ENCODE measurements around the gene ARMH3. TPM values are rescaled to one million over a fixed set of nuclear protein-coding genes. Genes with fewer than 3 reads are reported as not detected.

The ARMH3 gene
- total and polyA plus RNA-seq, 2 donors: 8.7 to 18.2 TPM

GRCh38 chr10:101923256-101923655 lies 132.7 kb downstream of the ARMH3 start:
- no peak overlapping the region for H3K27ac ChIP-seq (ENCODE audit: low read depth in 1 of 2, low read length in 1 of 2)
- H3K9me3 ChIP-seq (ENCODE audit: control insufficient read depth in 2 of 2, insufficient read depth in 1 of 2, low read length in 1 of 2): no peaks in the 10 kb centered on the region
- peaks cover 1 to 8% of the 10 kb centered on the region in 2 donors for H3K36me3 ChIP-seq (ENCODE audit: control insufficient read depth in 2 of 2, insufficient read depth in 2 of 2, low read length in 1 of 2)
- no peak overlapping the region for H3K4me3 ChIP-seq (ENCODE audit: low read length in 2 of 2)
- DNase-seq (ENCODE audit: low read depth in 6 of 9, low spot score in 9 of 9): no peak
- no peaks in the 10 kb centered on the region for H3K4me1 ChIP-seq (ENCODE audit: control insufficient read depth in 2 of 2, insufficient read depth in 2 of 2, low read length in 2 of 2)
- no peaks in the 10 kb centered on the region for H3K27me3 ChIP-seq (ENCODE audit: control insufficient read depth in 2 of 2, insufficient read depth in 1 of 2, low read length in 1 of 2)

- DNase-seq (ENCODE audit: low read depth in 6 of 9, low spot score in 9 of 9): no peak
- Histone ChIP-seq H3K4me1 (ENCODE audit: control insufficient read depth in 2 of 2, insufficient read depth in 2 of 2, low read length in 2 of 2) (no peaks in the 10 kb centered on the region), H3K36me3 (ENCODE audit: control insufficient read depth in 2 of 2, insufficient read depth in 2 of 2, low read length in 1 of 2) (peaks cover 0 to 8% of the 10 kb centered on the region in 2 donors), H3K27me3 (ENCODE audit: control insufficient read depth in 2 of 2, insufficient read depth in 1 of 2, low read length in 1 of 2) (no peaks in the 10 kb centered on the region), H3K27ac (ENCODE audit: low read depth in 1 of 2, low read length in 1 of 2) (no peak overlapping the region), H3K4me3 (ENCODE audit: low read length in 2 of 2) (no peak overlapping the region), H3K9me3 (ENCODE audit: control insufficient read depth in 2 of 2, insufficient read depth in 1 of 2, low read length in 1 of 2) (no peaks in the 10 kb centered on the region)
- WGBS: 94% methylated on average over 2 of the region's 2 CpGs
These were observed 133.1 kb downstream of the ARMH3 start for GRCh38 chr10:101922846-101923245.

DNA sequence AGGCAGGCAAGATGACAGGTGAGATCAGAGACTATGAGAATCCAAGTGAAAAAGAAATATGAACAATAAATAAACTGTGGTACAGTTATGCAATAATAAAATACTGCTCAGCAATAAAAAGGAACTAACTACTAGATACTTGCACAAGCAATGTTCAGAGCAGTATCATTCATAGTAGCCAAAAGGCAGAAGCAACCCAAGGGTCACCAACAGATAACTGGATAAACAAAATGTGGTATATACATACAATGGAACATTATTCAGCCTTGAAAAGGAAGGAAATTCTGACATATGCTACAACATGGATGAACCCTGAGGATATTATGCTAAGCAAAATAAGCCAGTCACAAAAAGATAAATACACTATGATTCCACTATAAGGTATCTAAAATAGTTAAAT lies 135.4 kb downstream of the ARMH3 start:
- no peaks in the 10 kb centered on the region for H3K27me3 ChIP-seq (ENCODE audit: control insufficient read depth in 2 of 2, insufficient read depth in 1 of 2, low read length in 1 of 2)
- no peak overlapping the region for H3K4me3 ChIP-seq (ENCODE audit: low read length in 2 of 2)
- H3K9me3 ChIP-seq (ENCODE audit: control insufficient read depth in 2 of 2, insufficient read depth in 1 of 2, low read length in 1 of 2): no peaks in the 10 kb centered on the region
- no peak for DNase-seq (ENCODE audit: low read depth in 6 of 9, low spot score in 9 of 9)
- no peaks in the 10 kb centered on the region for H3K4me1 ChIP-seq (ENCODE audit: control insufficient read depth in 2 of 2, insufficient read depth in 2 of 2, low read length in 2 of 2)
- peaks cover 0 to 6% of the 10 kb centered on the region in 2 donors for H3K36me3 ChIP-seq (ENCODE audit: control insufficient read depth in 2 of 2, insufficient read depth in 2 of 2, low read length in 1 of 2)
- H3K27ac ChIP-seq (ENCODE audit: low read depth in 1 of 2, low read length in 1 of 2): no peak overlapping the region

DNA sequence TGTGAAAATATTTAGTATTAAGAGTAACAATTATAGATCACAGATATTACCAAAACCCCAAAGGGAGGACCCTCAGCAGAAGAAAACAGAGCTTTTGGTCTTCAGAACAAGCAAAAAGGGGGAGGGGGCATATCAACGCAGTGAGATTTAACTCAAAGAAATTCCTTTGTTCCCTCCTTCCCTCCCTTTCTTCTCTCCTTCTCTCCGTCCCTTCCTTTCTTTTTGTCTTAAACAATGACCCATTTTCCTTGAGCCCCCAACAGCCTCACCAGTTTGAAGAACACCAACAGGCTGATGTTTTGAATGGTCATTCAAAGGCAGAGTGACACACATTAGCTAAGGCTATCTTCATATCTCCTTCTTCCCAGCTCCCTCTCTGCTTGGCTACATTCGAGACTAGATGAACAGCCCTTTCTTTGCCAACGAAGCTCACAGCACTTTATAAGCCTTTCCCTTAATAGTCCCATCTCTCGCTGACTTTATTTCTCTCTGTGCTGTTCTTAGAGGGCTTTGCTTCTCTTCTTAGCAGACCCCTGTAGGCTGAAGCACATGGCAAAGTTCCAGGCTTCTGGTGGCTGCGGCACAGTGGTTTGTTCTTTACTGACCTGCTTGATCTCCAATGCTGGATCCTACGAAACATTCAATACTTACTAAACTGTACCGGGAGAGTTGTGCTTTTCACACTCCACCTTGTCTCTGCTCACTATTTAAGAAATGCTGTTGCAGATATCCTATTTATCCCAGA lies 136.8 kb downstream of the ARMH3 start:
- Histone ChIP-seq H3K36me3 (ENCODE audit: control insufficient read depth in 2 of 2, insufficient read depth in 2 of 2, low read length in 1 of 2) (peaks cover 0 to 2% of the 10 kb centered on the region in 2 donors), H3K9me3 (ENCODE audit: control insufficient read depth in 2 of 2, insufficient read depth in 1 of 2, low read length in 1 of 2) (no peaks in the 10 kb centered on the region), H3K27me3 (ENCODE audit: control insufficient read depth in 2 of 2, insufficient read depth in 1 of 2, low read length in 1 of 2) (no peaks in the 10 kb centered on the region), H3K4me3 (ENCODE audit: low read length in 2 of 2) (no peak overlapping the region), H3K4me1 (ENCODE audit: control insufficient read depth in 2 of 2, insufficient read depth in 2 of 2, low read length in 2 of 2) (no peaks in the 10 kb centered on the region), H3K27ac (ENCODE audit: low read depth in 1 of 2, low read length in 1 of 2) (no peak overlapping the region)
- no peak for DNase-seq (ENCODE audit: low read depth in 6 of 9, low spot score in 9 of 9)
- 95% methylated on average over 8 of the region's 8 CpGs for WGBS

- Histone ChIP-seq H3K9me3 (ENCODE audit: control insufficient read depth in 2 of 2, insufficient read depth in 1 of 2, low read length in 1 of 2) (no peaks in the 10 kb centered on the region), H3K4me1 (ENCODE audit: control insufficient read depth in 2 of 2, insufficient read depth in 2 of 2, low read length in 2 of 2) (no peaks in the 10 kb centered on the region), H3K27ac (ENCODE audit: low read depth in 1 of 2, low read length in 1 of 2) (no peak overlapping the region), H3K27me3 (ENCODE audit: control insufficient read depth in 2 of 2, insufficient read depth in 1 of 2, low read length in 1 of 2) (no peaks in the 10 kb centered on the region), H3K4me3 (ENCODE audit: low read length in 2 of 2) (no peak overlapping the region), H3K36me3 (ENCODE audit: control insufficient read depth in 2 of 2, insufficient read depth in 2 of 2, low read length in 1 of 2) (peaks cover 8 to 11% of the 10 kb centered on the region in 2 donors)
- WGBS: 97% methylated on average over 2 of the region's 2 CpGs
- DNase-seq (ENCODE audit: low read depth in 6 of 9, low spot score in 9 of 9): no peak
These were observed 143.3 kb downstream of the ARMH3 start for GRCh38 chr10:101912561-101913179.

DNA sequence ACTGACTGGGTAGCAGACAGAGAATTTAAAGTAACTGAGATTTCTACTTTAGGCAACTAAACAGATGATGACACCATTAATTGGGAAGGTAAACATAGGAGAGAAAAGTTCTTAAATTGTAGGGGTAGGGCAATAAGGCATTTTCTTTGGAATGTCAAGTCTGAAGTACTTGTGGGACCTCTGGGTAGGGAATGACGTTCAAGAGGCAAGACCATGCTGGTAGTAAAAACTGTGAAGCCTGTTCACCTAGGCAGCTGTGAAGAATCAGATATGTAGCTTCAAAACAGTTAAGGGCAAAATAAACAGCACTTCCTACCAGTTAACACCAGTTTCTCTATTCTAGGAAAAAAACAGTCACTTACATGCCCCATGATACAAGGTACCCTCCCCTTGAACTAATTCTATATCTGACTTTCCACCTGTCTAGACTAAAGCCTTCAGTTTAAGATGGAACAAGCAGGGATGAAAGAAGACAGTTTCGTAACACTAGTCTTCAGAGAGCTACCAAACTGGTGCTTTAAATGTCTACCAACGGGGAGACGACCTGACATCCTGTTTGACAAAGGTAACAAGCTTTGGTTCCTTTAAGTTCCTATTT lies 149.3 kb downstream of the ARMH3 start:
- Histone ChIP-seq H3K9me3 (ENCODE audit: control insufficient read depth in 2 of 2, insufficient read depth in 1 of 2, low read length in 1 of 2) (no peaks in the 10 kb centered on the region), H3K27ac (ENCODE audit: low read depth in 1 of 2, low read length in 1 of 2) (peak overlapping the region; percentile 70 to 75), H3K36me3 (ENCODE audit: control insufficient read depth in 2 of 2, insufficient read depth in 2 of 2, low read length in 1 of 2) (peaks cover 4 to 6% of the 10 kb centered on the region in 2 donors), H3K4me1 (ENCODE audit: control insufficient read depth in 2 of 2, insufficient read depth in 2 of 2, low read length in 2 of 2) (peaks cover 35 to 40% of the 10 kb centered on the region in 2 donors), H3K27me3 (ENCODE audit: control insufficient read depth in 2 of 2, insufficient read depth in 1 of 2, low read length in 1 of 2) (no peaks in the 10 kb centered on the region), H3K4me3 (ENCODE audit: low read length in 2 of 2) (no peak overlapping the region)
- DNase-seq (ENCODE audit: low read depth in 6 of 9, low spot score in 9 of 9): peak in 7 of 9 donors; percentile 48 to 81 (median 56)
- 31% methylated on average over 4 of the region's 4 CpGs for WGBS

DNA sequence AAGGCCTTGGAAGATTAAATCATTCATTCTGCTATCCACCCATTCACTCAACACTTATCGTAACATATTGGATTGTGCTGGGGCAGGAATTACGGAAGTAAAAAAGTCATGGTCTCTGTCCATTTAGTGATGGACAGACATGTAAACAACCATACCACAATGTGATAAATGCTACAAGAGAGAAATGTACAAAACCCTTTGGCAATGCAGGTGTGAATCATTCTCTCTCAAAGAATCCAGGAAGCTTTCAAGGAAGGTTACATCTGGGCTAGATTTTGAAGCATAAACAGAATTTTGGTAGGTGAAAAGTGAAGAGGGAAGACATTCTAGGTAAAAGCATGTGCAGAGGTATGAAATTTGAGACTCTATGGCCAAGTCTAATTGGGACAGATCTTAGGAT lies 150.7 kb downstream of the ARMH3 start:
- H3K27ac ChIP-seq (ENCODE audit: low read depth in 1 of 2, low read length in 1 of 2): no peak overlapping the region
- H3K36me3 ChIP-seq (ENCODE audit: control insufficient read depth in 2 of 2, insufficient read depth in 2 of 2, low read length in 1 of 2): no peaks in the 10 kb centered on the region
- H3K27me3 ChIP-seq (ENCODE audit: control insufficient read depth in 2 of 2, insufficient read depth in 1 of 2, low read length in 1 of 2): no peaks in the 10 kb centered on the region
- H3K4me3 ChIP-seq (ENCODE audit: low read length in 2 of 2): no peak overlapping the region
- H3K9me3 ChIP-seq (ENCODE audit: control insufficient read depth in 2 of 2, insufficient read depth in 1 of 2, low read length in 1 of 2): no peaks in the 10 kb centered on the region
- peaks cover 46 to 52% of the 10 kb centered on the region in 2 donors for H3K4me1 ChIP-seq (ENCODE audit: control insufficient read depth in 2 of 2, insufficient read depth in 2 of 2, low read length in 2 of 2)
- 99% methylated on average over 2 of the region's 2 CpGs for WGBS
- DNase-seq (ENCODE audit: low read depth in 6 of 9, low spot score in 9 of 9): peak in 1 of 9 donors; percentile 51

DNA sequence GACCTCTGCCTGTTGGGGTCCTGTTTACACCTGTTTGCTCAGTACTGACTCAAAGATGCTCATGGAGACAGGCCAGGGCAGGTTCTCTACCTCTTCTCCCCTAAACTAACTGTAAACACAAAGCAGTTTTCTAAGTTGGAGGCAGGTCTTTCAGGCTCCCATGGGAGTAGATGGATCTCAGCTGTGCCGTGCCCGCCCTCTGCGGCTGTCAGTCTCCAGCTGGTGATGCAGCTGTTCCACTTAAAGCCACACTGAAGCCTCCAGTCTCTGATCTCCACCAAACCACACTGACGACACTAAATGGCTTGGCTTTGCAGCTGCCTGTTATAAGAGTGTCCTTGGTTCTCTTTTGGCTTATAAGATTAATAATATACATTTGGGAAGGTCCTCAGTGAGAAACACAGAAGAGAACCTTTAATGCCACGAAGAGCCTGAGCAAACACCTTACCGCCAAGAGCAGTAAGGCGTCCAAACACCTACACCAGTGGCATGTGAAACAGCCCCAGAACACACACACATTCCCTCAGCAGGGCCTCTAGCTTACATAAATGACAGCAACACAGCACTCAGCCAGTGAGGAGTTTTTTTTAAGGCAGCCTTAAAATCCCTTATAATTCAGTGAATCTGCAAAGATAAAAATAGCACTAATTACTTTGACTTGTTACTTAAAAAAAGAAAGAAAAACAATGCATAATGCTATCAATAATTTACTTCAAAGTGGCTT lies 152.0 kb downstream of the ARMH3 start:
- Histone ChIP-seq H3K27me3 (ENCODE audit: control insufficient read depth in 2 of 2, insufficient read depth in 1 of 2, low read length in 1 of 2) (no peaks in the 10 kb centered on the region), H3K4me1 (ENCODE audit: control insufficient read depth in 2 of 2, insufficient read depth in 2 of 2, low read length in 2 of 2) (peaks cover 46 to 52% of the 10 kb centered on the region in 2 donors), H3K4me3 (ENCODE audit: low read length in 2 of 2) (no peak overlapping the region), H3K27ac (ENCODE audit: low read depth in 1 of 2, low read length in 1 of 2) (peak overlapping the region; percentile 80 to 83), H3K9me3 (ENCODE audit: control insufficient read depth in 2 of 2, insufficient read depth in 1 of 2, low read length in 1 of 2) (no peaks in the 10 kb centered on the region), H3K36me3 (ENCODE audit: control insufficient read depth in 2 of 2, insufficient read depth in 2 of 2, low read length in 1 of 2) (no peaks in the 10 kb centered on the region)
- peak; percentile 69 to 94 (median 82) for DNase-seq (ENCODE audit: low read depth in 6 of 9, low spot score in 9 of 9)
- 15% methylated on average over 7 of the region's 7 CpGs for WGBS

GRCh38 chr10:101902820-101903145 lies 153.2 kb downstream of the ARMH3 start:
- DNase-seq (ENCODE audit: low read depth in 6 of 9, low spot score in 9 of 9): no peak
- H3K36me3 ChIP-seq (ENCODE audit: control insufficient read depth in 2 of 2, insufficient read depth in 2 of 2, low read length in 1 of 2): no peaks in the 10 kb centered on the region
- WGBS: 98% methylated on average over 4 of the region's 4 CpGs
- H3K4me3 ChIP-seq (ENCODE audit: low read length in 2 of 2): no peak overlapping the region
- H3K27ac ChIP-seq (ENCODE audit: low read depth in 1 of 2, low read length in 1 of 2): peak overlapping the region in 1 of 2 donors; percentile 52
- H3K4me1 ChIP-seq (ENCODE audit: control insufficient read depth in 2 of 2, insufficient read depth in 2 of 2, low read length in 2 of 2): peaks cover 46 to 52% of the 10 kb centered on the region in 2 donors
- H3K27me3 ChIP-seq (ENCODE audit: control insufficient read depth in 2 of 2, insufficient read depth in 1 of 2, low read length in 1 of 2): no peaks in the 10 kb centered on the region
- H3K9me3 ChIP-seq (ENCODE audit: control insufficient read depth in 2 of 2, insufficient read depth in 1 of 2, low read length in 1 of 2): no peaks in the 10 kb centered on the region
